Thymus (tissue), 11 donors: ENCODE data around the gene LRRC38. TPM values are rescaled to one million over a fixed set of nuclear protein-coding genes. Genes with fewer than 3 reads are reported as not detected.

ENCODE experiments used
- DNase-seq, 9 donors: peaks; one replicate each; pipeline ENCODE4 v3.0.0-alpha.2; 2013; ENCODE audit warnings: low spot score in 9 of 9, low read depth in 6 of 9, missing footprints in 1 of 9
- H3K27ac ChIP-seq, 2 donors: one replicate each; pipeline ENCODE4 v1.5.1; 2013; ENCODE audit warnings: control low read depth in 1 of 2, low read depth in 1 of 2, low read length in 1 of 2, mild to moderate bottlenecking in 1 of 2, moderate library complexity in 1 of 2
- H3K27me3 ChIP-seq, 2 donors: one replicate each; pipeline ENCODE4 v1.5.1; 2013; ENCODE audit warnings: low read length in 1 of 2; ENCODE audit not compliant: control insufficient read depth in 2 of 2, insufficient read depth in 1 of 2
- H3K36me3 ChIP-seq, 2 donors: one replicate each; pipeline ENCODE4 v1.5.1; 2013; ENCODE audit warnings: low read length in 1 of 2, mild to moderate bottlenecking in 1 of 2, moderate library complexity in 1 of 2; ENCODE audit not compliant: control insufficient read depth in 2 of 2, insufficient read depth in 2 of 2
- H3K4me1 ChIP-seq, 2 donors: one replicate each; pipeline ENCODE4 v1.5.1; 2013; ENCODE audit warnings: low read length in 2 of 2; ENCODE audit not compliant: control insufficient read depth in 2 of 2, insufficient read depth in 2 of 2
- H3K4me3 ChIP-seq, 2 donors: one replicate each; pipeline ENCODE4 v1.5.1; 2013; ENCODE audit warnings: low read length in 2 of 2, control low read depth in 1 of 2, mild to moderate bottlenecking in 1 of 2
- H3K9me3 ChIP-seq, 2 donors: one replicate each; pipeline ENCODE4 v1.5.1; 2013; ENCODE audit warnings: low read length in 1 of 2, mild to moderate bottlenecking in 1 of 2; ENCODE audit not compliant: control insufficient read depth in 2 of 2, insufficient read depth in 1 of 2
- WGBS: extraction: QIAGEN DNeasy Blood & Tissue Kit; methylation state at CpG from one replicate; pipeline ENCODE4 v1.1.7; 2013; 5-methylcytosine and 5-hydroxymethylcytosine counted together
- polyA plus RNA-seq: library from polyadenylated mRNA; stranded (reverse); fragments of 200-250 nt; gene quantifications from one replicate; pipeline ENCODE4 v1.2.3, GENCODE V29; 2013
- total RNA-seq: library from RNA; stranded (reverse); fragments of 120-200 nt; gene quantifications from one replicate; pipeline ENCODE4 v1.2.4, GENCODE V29; 2013
- donor health status: healthy.

LRRC38 gene
- total and polyA plus RNA-seq, 2 donors: 0.19 to 4.3 TPM

- 89% methylated on average over 3 of the region's 3 CpGs for WGBS
- Histone ChIP-seq H3K9me3 (no peaks in the 10 kb centered on the region), H3K36me3 (no peaks in the 10 kb centered on the region), H3K4me1 (peaks cover 19 to 51% of the 10 kb centered on the region in 2 donors), H3K4me3 (no peak overlapping the region), H3K27ac (peak overlapping the region in 1 of 2 donors; percentile 85), H3K27me3 (no peaks in the 10 kb centered on the region)
- no peak for DNase-seq
These were observed 25.8 kb downstream of the LRRC38 start for GRCh38 chr1:13487957-13488356.

DNA sequence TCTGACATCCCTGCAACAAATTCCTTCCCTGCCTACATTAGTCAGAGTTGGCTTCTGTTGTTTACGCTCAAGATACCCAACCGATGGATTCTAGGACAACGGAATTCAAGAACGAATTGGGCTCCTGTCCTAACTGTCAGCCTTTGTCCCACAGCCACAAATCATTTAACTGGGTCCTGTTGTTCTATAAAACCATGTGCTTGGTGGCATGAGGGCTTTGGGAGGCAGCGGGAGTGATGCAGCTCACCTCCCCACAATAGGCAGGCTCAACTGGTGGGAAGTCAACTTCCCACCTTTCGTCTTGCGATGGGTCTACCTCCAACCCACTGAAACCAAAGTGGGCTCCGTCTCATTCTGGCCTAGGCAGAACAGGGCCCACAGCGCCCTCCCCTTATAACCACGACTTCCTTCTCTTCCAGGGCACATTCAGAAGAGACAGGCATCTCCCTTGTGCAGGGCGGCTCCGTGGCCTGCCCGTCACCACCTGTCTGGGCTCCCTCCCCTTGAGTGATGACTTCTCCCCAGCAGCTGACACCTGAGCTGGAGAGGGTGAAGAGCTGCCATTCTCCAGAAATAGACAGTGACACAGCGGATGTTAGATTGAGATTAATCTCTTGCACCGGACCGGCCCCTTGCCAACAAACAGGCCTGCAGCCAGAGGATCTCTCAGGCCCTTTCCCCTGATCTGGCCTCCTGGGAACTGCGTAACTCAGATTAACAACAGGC is 26.5 kb downstream of the LRRC38 start:
- no peaks in the 10 kb centered on the region for H3K36me3 ChIP-seq
- no peak overlapping the region for H3K4me3 ChIP-seq
- peaks cover 19 to 51% of the 10 kb centered on the region in 2 donors for H3K4me1 ChIP-seq
- DNase-seq: peak in 7 of 9 donors; percentile 62 to 82 (median 79)
- no peaks in the 10 kb centered on the region for H3K9me3 ChIP-seq
- peak overlapping the region; percentile 6 to 85 for H3K27ac ChIP-seq
- 13% methylated on average over 17 of the region's 17 CpGs for WGBS
- no peaks in the 10 kb centered on the region for H3K27me3 ChIP-seq

DNA sequence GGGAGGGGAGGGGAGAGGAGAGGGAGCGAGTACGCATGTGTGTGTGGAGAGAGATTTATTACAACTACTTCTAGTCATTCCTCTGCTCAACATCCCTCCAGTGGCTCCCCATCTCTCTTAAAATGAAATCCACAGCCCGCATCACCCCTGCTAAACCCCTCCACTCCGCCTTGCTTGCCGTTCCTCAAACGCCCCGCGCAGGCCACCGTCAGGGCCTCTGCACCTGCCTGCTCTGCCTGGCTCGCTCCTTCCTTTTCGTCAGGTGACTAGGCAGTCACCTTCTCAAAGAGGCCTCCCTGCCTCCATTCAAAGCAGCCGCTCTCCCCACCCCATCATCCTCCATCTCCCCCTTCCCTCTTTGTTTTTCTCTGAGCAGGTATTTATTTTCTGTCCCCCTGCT is 29.9 kb downstream of the LRRC38 start:
- DNase-seq: peak in 1 of 9 donors; percentile 47
- H3K27me3 ChIP-seq: no peaks in the 10 kb centered on the region
- WGBS: 84% methylated on average over 12 of the region's 12 CpGs

GRCh38 chr1:13482600-13482999 is 31.2 kb downstream of the LRRC38 start:
- Histone ChIP-seq H3K4me3 (no peak overlapping the region), H3K9me3 (no peaks in the 10 kb centered on the region), H3K4me1 (peaks cover 20 to 36% of the 10 kb centered on the region in 2 donors), H3K36me3 (no peaks in the 10 kb centered on the region), H3K27me3 (no peaks in the 10 kb centered on the region), H3K27ac (no peak overlapping the region)
- 72% methylated on average over 4 of the region's 4 CpGs for whole genome bisulfite sequencing
- DNase-seq: no peak

More for the DNA sequence above, 29.9 kb downstream of the LRRC38 start:
- H3K4me3 ChIP-seq: no peak overlapping the region
- peaks cover 24 to 47% of the 10 kb centered on the region in 2 donors for H3K4me1 ChIP-seq
- H3K27ac ChIP-seq: peak overlapping the region in 1 of 2 donors; percentile 65
- H3K9me3 ChIP-seq: no peaks in the 10 kb centered on the region
- H3K36me3 ChIP-seq: no peaks in the 10 kb centered on the region

- DNase-seq: no peak
- H3K36me3 ChIP-seq: no peaks in the 10 kb centered on the region
- H3K4me3 ChIP-seq: no peak overlapping the region
- no peak overlapping the region for H3K27ac ChIP-seq
- no peaks in the 10 kb centered on the region for H3K27me3 ChIP-seq
- WGBS: 31% methylated on average over 11 of the region's 11 CpGs
- peaks cover 8 to 15% of the 10 kb centered on the region in 2 donors for H3K4me1 ChIP-seq
- H3K9me3 ChIP-seq: no peaks in the 10 kb centered on the region
These were observed 34.5 kb downstream of the LRRC38 start for GRCh38 chr1:13479171-13479856.

DNA sequence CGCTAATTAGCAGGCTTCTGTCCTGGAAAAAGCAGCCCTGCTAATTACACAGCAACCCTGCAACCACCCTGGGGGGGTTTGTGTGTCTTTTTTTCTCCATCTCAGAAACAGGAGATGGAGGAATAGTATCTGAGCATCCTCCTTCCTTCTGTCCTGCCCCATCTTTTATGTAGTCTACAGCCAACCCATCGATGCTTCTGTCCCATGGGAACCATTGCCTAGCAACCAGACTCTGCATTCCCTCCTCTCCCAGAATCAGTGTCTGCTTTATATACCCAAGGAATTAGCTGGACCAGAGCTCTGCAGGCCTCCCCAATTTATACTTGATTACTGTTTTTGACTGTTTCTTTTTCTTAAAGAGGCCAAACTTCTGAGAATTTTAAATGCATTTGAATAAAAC is 35.1 kb downstream of the LRRC38 start:
- peaks cover 7 to 9% of the 10 kb centered on the region in 2 donors for H3K4me1 ChIP-seq
- H3K27me3 ChIP-seq: no peaks in the 10 kb centered on the region
- H3K27ac ChIP-seq: no peak overlapping the region
- WGBS: 90% methylated on average over 2 of the region's 2 CpGs
- H3K36me3 ChIP-seq: no peaks in the 10 kb centered on the region
- no peaks in the 10 kb centered on the region for H3K9me3 ChIP-seq
- DNase-seq: no peak
- H3K4me3 ChIP-seq: no peak overlapping the region

DNA sequence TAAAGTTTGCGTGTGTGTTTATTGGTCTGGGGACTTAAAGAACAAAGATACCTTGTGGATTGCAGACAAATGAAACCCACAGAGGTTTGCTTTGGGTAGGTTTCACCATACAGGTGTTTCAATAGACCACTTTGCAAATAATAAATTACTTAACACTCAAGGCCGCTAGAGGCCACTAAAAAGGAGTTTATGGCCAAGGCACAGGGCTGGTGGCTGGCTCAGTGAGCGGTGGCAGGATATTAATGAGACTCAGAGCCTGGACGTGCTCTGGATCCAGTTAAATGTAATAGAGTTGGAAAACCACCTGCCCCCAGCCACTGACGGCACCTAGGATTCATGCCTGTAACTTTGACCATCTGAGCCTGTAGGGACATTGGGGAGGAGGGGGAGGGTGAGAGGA is 44.5 kb downstream of the LRRC38 start:
- peak in 2 of 9 donors; percentile 28 to 32 for DNase-seq
- no peaks in the 10 kb centered on the region for H3K36me3 ChIP-seq
- no peaks in the 10 kb centered on the region for H3K9me3 ChIP-seq
- H3K4me1 ChIP-seq: no peaks in the 10 kb centered on the region
- H3K27me3 ChIP-seq: peaks cover 0 to 3% of the 10 kb centered on the region in 2 donors
- H3K27ac ChIP-seq: no peak overlapping the region
- 43% methylated on average over 5 of the region's 5 CpGs for WGBS
- H3K4me3 ChIP-seq: no peak overlapping the region

DNA sequence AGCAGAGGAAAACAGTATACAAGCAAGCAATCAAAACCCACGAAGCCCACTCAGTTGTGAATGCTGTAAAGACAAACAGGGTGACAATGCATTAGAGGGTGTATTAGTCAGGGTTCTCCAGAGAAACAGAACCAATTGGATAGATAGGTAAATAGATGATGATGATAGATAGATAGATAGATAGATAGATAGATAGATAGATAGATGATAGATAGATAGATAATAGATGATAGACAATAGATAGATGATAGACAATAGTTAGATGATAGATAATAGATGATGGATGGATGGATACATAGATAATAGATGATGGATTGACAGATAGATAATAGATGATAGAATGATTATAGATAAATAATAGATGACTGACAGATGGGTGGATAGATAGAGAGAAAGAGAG is 48.3 kb downstream of the LRRC38 start:
- WGBS: 83% methylated on average over 1 of the region's 1 CpG
- H3K27me3 ChIP-seq: peaks cover 0 to 6% of the 10 kb centered on the region in 2 donors
- H3K36me3 ChIP-seq: no peaks in the 10 kb centered on the region
- H3K4me1 ChIP-seq: no peaks in the 10 kb centered on the region
- no peak overlapping the region for H3K4me3 ChIP-seq
- H3K27ac ChIP-seq: no peak overlapping the region
- no peak for DNase-seq
- H3K9me3 ChIP-seq: no peaks in the 10 kb centered on the region

GRCh38 chr1:13462682-13463081 is 51.1 kb downstream of the LRRC38 start:
- H3K36me3 ChIP-seq: no peaks in the 10 kb centered on the region
- H3K4me1 ChIP-seq: no peaks in the 10 kb centered on the region
- H3K27me3 ChIP-seq: peaks cover 0 to 6% of the 10 kb centered on the region in 2 donors
- no peaks in the 10 kb centered on the region for H3K9me3 ChIP-seq
- no peak for DNase-seq
- no peak overlapping the region for H3K4me3 ChIP-seq
- WGBS: 91% methylated on average over 7 of the region's 7 CpGs
- H3K27ac ChIP-seq: no peak overlapping the region
